RWPE1 (cell line): ENCODE measurements around the gene NPTX2.

Experiments used
- CTCF ChIA-PET: fragments of 350-600 bp; sonication (Branson Sonifier 250); formaldehyde crosslinking; extraction: SDS; loops from one replicate; lab custom pipeline; 2021; lab: Yijun Ruan, JAX
- POLR2A ChIA-PET: fragments of 400-600 bp; formaldehyde crosslinking; extraction: SDS; loops from one replicate; lab custom pipeline; 2020; ENCODE audit warnings: antibody characterized with exemption; ENCODE audit not compliant: low non-redundant PET; lab: Yijun Ruan, JAX
- DNase-seq: peaks from one replicate; pipeline ENCODE4 v3.0.0; 2012; ENCODE audit warnings: low spot score
- H3K27ac ChIP-seq: fragments of 450-650 bp; 2 replicates; pipeline ENCODE4 v1.5.1; 2017
- CTCF ChIP-seq: fragments of 450-650 bp; conservative IDR thresholded peaks from 2 replicates; pipeline ENCODE4 v1.5.1; 2017; ENCODE audit warnings: low read depth, mild to moderate bottlenecking

Gene NPTX2

GRCh38 chr7:98654524-98655272, 37.6 kb downstream of the NPTX2 start:
- ChIA-PET CTCF (no interaction called here), POLR2A (no interaction called here)
- no peak for TF ChIP-seq CTCF
- H3K27ac ChIP-seq = no peak overlapping the region
- DNase-seq = no peak

GRCh38 chr7:98655611-98656010, 38.5 kb downstream of the NPTX2 start:
- TF ChIP-seq CTCF = no peak
- ChIA-PET POLR2A (no interaction called here), CTCF (no interaction called here)

GRCh38 chr7:98656899-98657298, 39.8 kb downstream of the NPTX2 start:
- CTCF ChIA-PET = no interaction called here
- DNase-seq = no peak
- POLR2A ChIA-PET = no interaction called here
- no peak for TF ChIP-seq CTCF
- H3K27ac ChIP-seq = no peak overlapping the region

More at GRCh38 chr7:98655611-98656010, 38.5 kb downstream of the NPTX2 start:
- DNase-seq = no peak
- H3K27ac ChIP-seq = no peak overlapping the region

- DNase-seq = no peak
- H3K27ac ChIP-seq = no peak overlapping the region
- POLR2A ChIA-PET = no interaction called here
- TF ChIP-seq CTCF = no peak
- CTCF ChIA-PET = no interaction called here
Measured at GRCh38 chr7:98657736-98658135, 40.7 kb downstream of the NPTX2 start.

- ChIA-PET POLR2A (no interaction called here), CTCF (interaction anchor here (0.7 kb wide), 1 partner anchor 639 kb away, joined by 4 read pairs; no protein-coding TSS in a partner anchor)
- DNase-seq = no peak
- no peak for TF ChIP-seq CTCF
- H3K27ac ChIP-seq = no peak overlapping the region
Measured at GRCh38 chr7:98659756-98660155, 42.7 kb downstream of the NPTX2 start.

GRCh38 chr7:98661607-98662006, 44.5 kb downstream of the NPTX2 start:
- ChIA-PET CTCF (interaction anchor here (0.7 kb wide), 1 partner anchor 173 kb away, joined by 5 read pairs; no protein-coding TSS in a partner anchor), POLR2A (no interaction called here)
- no peak for DNase-seq
- no peak for TF ChIP-seq CTCF
- H3K27ac ChIP-seq = no peak overlapping the region
